GM18951 (cell line): ENCODE results near the gene EWSR1.

Experiments used
- POLR2A ChIP-seq: IDR thresholded peaks from 4 replicates; pipeline ENCODE4 v1.6.1; 2011; ENCODE audit warnings: mild to moderate bottlenecking; ENCODE audit not compliant: insufficient read length, insufficient read depth; ENCODE audit errors: extremely low read depth
- in situ Hi-C: fragments of 300-500 bp; cut with MboI; formaldehyde crosslinking; loops from one replicate; pipeline ENCODE4 v1.12.0; 2022; ENCODE audit warnings: low sequenced_read_pairs, mixed read lengths, inconsistent platforms; ENCODE audit not compliant: unreplicated experiment

The EWSR1 gene

DNA sequence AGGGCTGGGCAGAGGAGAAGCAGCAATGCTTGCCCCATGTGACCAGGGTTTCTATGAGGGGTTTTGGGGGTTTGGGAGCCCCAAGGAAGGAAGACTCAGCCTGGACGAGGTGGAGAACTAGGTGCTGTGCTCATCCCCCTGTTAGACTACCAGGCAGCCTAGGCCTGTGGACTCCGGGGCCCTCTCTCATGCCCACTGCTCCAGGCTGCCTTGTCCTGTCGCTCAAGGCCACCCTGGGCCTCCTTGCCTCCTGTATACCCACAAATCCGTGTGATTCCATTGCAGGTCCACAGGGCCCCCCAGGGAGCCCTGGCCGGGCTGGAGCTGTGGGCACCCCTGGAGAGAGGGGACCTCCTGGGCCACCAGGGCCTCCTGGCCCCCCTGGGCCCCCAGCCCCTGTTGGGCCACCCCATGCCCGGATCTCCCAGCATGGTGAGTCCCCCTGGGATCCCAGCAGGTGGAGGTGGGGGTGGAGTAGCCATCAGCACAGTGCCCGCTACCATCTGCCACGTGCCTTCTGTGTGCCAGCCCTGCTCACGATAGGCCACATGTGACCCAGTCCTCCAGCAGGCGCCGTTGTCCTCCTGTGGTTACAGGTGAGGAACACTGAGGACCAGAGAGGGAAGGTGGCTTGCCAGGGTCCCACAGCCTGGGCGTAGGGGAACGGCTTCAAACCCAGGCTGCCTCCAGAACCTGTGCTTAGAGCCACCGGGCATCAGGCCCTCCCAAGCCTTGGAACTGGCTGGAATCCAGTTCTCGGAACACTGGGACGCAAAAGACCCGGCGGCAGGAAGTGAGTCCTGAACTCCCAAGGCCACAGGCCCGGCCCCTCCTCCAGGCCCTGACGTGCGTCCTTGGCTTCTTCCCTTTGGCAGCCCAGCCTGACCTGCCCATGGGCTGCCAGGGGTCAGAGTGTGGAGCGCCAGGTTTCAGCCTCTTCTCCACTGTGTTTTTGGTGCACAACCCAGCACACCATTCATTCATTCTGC lies 35.8 kb upstream of the EWSR1 start:
- TF ChIP-seq POLR2A, result no peak
- in situ Hi-C loops, result loop anchor here (25.0 kb wide), 1 partner anchor 370 kb away; no protein-coding TSS in a partner anchor

DNA sequence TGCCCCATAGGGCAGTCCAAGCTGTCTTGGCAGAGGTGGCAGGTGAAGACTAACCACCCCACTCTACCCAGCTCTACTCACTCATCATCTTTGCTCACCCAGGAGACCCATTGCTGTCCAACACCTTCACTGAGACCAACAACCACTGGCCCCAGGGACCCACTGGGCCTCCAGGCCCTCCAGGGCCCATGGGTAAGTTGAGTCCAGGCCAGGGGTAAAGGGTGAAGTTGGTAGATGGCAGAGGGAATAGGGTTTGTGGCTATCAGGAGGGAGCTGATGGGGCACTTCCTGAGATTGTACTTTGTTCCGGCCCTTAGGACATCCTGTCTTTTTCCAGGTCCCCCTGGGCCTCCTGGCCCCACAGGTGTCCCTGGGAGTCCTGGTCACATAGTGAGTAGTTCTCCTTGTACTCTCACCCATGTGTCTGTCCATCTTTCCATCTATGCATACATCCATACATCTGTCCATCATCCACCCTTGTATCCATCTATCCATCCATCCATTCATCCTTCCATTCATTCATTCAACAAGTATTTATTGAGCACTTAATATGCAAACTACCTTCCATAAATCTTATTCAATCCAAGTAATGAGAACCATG lies 34.7 kb upstream of the EWSR1 start:
- in situ Hi-C loops, result loop anchor here (25.0 kb wide), 1 partner anchor 371 kb away; no protein-coding TSS in a partner anchor
- TF ChIP-seq POLR2A, result no peak

DNA sequence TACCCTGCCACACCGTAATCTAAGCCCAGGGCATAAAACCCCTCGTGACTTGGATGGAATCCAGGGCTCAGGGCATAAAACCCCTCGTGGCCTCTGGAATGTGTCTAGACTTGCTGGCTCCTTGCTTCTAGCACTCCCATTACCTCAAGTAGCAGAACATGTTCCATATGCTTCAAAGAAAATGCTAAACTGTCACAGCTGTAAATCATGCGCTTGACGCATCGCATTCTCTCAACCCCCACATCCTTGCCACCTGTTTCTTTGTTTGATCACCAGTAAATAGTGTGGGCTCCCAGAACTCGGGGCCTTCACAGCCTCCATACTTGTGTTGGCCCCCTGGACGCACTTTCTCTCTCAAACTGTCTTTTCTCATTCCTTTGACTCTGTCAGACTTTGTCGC lies 27.6 kb upstream of the EWSR1 start:
- in situ Hi-C loops, result loop anchor here (25.0 kb wide), 1 partner anchor 378 kb away; no protein-coding TSS in a partner anchor

DNA sequence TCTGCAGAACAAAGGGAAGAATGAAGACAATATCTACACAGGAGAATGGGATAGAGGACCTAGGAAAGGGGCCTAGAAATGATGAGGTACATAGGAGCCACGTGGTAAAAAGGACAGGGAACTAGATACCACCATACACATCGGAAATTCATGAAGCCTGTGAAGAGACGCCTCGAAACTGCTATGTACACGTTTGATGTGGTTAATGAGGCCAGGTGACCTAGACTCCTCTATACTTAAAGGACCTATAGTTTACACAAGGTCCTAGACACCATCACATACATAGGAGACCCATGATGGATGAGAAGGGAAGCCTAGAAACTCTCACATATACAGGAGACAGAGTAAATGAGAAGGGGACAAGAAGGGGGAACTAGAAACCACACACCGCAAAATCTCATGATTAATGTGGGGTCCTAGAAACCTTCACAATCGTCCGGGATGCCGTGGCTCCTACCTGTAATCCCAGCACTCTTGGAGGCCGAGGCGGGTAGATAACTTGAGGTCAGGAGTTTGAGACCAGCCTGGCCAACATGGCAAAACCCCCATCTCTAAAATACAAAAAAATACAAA lies 24.1 kb upstream of the EWSR1 start:
- no peak for TF ChIP-seq POLR2A
- in situ Hi-C loops, result loop anchor here (25.0 kb wide), 1 partner anchor 382 kb away; no protein-coding TSS in a partner anchor

DNA sequence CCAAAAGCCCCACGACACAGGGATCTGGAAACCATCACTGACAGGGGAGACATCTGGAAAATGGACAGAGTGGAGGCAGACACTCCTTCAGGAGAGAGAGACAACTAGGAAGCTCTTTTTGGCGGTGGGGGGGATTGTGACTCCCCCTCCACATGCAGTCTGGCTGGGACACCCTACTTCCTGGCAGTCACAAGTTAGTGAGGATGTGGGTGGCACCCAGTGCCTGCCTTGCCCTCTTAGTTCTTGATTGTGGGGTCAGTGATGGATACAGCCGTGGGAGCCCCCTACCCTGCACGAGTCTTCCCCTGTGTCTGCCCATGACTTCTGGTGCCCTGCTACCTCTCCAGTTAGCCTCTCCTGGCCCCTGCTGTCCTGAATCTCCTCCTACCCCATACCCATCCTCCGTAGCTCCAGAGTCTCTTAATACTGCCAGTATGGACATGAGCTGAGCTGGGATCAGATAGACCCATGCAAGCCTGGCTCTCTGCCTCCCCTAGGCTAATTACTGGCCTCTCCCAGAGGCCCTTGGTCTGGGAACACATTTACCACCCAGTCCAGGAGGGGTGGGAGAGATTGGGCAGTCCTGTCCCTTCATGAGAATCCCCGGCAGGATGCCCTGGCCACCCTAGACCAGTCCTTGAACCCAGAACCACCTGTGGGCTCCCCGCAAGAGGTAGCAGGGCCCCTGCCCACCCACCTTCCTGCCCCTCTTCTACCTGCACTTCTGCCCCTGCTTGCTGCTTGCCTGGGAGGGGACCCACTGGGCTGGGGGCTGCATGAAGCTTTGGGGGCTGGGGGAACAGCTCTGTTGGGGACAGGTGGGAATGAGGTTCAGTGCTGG lies 23.1 kb upstream of the EWSR1 start:
- TF ChIP-seq POLR2A, result no peak
- in situ Hi-C loops, result loop anchor here (25.0 kb wide), 1 partner anchor 383 kb away; no protein-coding TSS in a partner anchor

DNA sequence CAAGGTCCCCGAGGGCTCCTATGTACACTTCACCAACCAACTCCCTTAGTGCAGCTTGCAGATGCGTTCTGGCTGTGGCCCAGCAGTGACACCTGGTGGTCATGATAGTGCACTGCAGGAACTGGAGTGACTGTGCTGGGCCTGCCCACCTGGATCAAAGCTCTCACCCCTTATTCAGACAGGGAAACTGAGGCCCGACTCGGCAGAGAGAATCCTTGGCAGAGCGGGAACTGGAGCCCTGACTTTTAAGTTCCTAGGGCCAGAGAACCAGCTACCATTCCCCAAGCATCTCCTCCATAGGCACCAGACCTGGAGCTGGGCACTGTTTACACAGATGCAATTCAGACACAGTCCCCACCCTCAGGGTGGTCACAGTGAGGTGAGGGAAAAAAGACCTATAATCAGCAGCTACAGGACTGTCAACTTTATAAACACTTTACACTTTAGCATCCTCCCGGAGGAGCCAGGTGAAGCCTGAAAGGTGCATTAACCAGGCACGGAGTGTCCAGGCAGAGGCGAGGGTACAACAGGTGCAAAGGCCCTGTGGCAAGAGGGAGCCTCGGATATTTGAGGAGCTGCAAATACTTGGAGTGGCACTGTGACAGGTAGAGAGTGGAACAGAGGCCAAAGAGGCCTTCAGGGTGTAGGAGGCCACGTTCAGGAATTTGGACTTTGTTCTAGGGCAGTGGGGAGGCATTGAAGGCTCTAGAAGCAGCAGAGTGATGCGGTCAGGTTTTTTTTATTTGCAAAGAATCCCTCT lies 22.3 kb upstream of the EWSR1 start:
- in situ Hi-C loops, result loop anchor here (25.0 kb wide), 1 partner anchor 384 kb away; no protein-coding TSS in a partner anchor

DNA sequence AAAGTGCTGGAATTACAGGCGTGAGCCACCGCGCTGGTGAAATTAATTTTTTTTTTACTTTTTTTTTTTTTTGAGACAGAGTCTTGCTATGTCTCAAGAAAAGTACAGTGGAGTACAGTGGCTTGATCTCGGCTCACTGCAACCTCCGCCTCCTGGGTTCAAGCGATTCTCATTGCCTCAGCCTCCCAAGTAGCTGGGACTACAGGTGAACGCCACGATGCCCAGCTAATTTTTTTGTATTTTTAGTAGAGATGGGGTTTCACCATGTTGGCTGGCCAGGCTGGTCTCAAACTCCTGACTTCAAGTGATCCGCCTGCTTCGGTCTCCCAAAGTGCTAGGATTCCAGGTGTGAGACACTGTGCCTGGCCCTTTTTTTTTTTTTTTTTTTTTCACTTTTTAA lies 20.2 kb upstream of the EWSR1 start:
- in situ Hi-C loops, result loop anchor here (25.0 kb wide), 1 partner anchor 386 kb away; no protein-coding TSS in a partner anchor

More for the DNA sequence above, 22.3 kb upstream of the EWSR1 start:
- TF ChIP-seq POLR2A, result no peak

DNA sequence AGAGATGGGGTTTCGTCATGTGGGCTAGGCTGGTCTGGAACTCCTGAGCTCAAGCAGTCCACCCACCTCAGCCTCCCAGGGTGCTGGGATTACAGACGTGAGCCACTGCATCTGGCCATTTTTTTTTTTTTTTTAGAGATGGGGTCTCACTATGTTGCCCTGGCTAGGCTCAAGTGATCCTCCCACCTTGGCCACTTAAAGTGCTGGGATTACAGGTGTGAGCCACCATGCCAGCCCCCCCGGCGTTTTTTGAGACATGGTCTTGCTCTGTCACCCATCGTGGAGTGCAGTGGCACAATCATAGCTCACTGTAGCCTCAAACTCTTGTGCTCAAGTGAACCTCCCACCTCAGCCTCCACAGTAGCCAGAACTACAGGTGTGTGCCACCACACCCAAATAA lies 16.8 kb upstream of the EWSR1 start:
- no peak for TF ChIP-seq POLR2A
- in situ Hi-C loops, result no loop called here

DNA sequence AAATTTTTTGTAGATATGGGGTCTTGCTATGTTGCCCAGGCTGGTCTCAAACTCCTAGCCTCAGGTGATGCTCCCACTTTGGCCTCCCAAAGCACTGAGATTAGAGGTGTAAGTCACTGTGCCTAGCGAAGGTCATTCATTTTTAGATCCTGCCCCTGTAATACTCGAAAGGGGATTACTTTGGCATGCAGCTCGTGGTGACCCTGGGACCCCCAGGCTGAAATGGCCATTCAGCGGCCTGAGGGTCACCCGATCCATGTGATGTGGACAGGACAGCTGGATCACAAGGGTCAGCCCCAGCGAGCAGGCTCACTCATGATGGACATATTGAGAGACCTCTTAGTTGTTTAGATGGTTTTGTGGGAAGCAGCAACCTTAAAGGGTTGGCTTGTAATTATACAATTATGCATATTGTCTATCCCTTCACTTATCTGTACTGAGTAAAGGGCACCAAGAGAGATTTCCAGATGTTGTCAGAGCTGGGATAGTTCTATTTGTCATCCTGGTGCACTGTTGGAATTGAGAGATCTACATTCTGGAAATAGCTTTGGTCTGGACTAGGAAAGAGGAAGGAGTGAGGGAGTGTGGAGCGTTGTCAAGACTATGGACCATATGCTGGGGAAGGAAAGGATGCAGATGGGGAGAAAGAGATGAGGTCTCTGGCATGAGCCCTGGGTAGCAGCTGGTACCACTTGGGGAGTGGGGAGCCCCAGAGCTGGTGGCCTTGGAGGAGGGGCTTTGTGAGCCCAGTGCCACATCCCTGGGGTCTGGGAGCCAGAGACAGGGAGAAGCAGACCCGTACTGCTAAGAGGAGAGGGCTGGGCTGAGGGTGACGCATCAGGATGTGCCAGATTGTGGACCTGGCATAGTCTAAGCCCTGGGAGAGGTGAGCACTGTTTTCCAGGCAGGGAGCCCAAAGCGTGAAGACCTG lies 15.8 kb upstream of the EWSR1 start:
- TF ChIP-seq POLR2A, result no peak
- in situ Hi-C loops, result no loop called here

DNA sequence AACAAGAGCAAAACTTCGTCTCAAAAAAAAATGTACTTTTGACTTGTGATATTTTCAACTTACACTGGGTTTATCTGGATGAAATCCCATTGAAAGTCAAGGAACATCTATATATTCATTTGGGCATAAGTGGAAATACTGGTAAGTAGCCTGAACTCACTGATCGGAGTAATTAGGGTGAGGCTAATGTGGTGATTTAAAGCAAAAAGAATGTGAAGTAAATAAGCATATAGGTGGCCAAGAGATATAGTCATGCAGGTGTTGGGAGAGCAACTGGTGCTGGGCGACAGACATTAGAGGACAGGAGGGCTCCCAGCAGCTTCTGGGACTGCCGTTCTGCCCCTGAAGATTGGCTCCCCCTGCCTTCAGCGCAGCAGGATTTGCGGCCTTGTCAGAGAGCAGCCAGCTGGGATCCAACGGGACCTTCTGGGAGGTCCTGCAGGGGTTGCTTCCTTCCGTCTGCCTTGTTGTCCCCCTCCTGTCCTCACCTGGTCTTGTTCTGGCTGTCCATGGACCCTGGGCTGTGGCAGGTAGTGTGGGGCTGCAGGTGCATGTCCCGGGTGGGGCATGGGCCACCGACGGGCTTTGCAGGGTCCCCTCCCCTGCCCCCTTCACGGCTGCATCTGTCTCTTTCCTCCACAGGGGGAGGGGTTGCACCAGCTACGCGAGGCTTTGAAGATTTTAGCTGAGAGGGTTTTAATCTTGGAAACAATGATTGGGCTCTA lies 14.3 kb upstream of the EWSR1 start:
- in situ Hi-C loops, result no loop called here
- no peak for TF ChIP-seq POLR2A

DNA sequence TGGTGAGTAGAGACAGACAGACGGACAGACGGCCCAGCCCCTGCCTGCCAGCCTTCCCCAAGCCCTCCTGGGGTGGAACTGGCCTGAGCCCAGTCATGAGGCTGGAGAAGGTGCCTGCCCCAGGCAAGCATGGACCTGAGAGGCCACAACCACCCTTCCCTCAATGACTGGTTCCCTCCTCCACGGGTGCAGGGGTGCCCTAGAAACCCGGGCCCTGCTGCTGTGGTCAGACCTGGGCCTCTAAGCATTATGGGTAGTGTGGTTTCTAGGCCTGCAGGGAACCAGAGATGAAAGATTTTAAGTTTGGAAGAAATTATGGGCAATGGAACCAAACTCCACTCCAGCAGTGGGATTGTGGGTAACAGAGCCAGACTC lies 13.8 kb upstream of the EWSR1 start:
- TF ChIP-seq POLR2A, result no peak
- in situ Hi-C loops, result no loop called here
